Sigmoid colon (tissue), 7 donors: ENCODE measurements around the gene PRUNE1. TPM values are rescaled to one million over a fixed set of nuclear protein-coding genes. Genes with fewer than 3 reads are reported as not detected.

Source experiments
- DNase-seq: peaks from one replicate; pipeline ENCODE4 v3.0.0-alpha.2; 2019
- H3K27ac ChIP-seq, 4 donors: fragments of 200-600 bp; sonication (generic); one replicate each; pipeline ENCODE4 v1.5.1; 2016 to 2019; ENCODE audit warnings: mild to moderate bottlenecking in 1 of 4
- H3K27me3 ChIP-seq, 3 donors: fragments of 200-600 bp; sonication (generic); one replicate each; pipeline ENCODE4 v1.5.1; 2019; ENCODE audit warnings: mild to moderate bottlenecking in 1 of 3
- H3K36me3 ChIP-seq, 4 donors: fragments of 200-600 bp; sonication (generic); one replicate each; pipeline ENCODE4 v1.5.1; 2016 to 2019
- H3K4me1 ChIP-seq, 4 donors: fragments of 200-600 bp; sonication (generic); one replicate each; pipeline ENCODE4 v1.5.1; 2017 to 2019
- H3K4me3 ChIP-seq, 4 donors: fragments of 200-600 bp; sonication (generic); one replicate each; pipeline ENCODE4 v1.5.1; 2017 to 2019; ENCODE audit warnings: mild to moderate bottlenecking in 2 of 4, moderate library complexity in 1 of 4
- H3K9me3 ChIP-seq, 4 donors: fragments of 200-600 bp in 3 of 4; sonication (generic) in 3 of 4; one replicate each; pipeline versions ENCODE4 v1.5.1 to v1.6.1; 2013 to 2019
- EP300 ChIP-seq, 4 donors: sonication (generic); formaldehyde crosslinking; IDR thresholded peaks; one replicate each; pipeline ENCODE4 v1.6.1; 2017; ENCODE audit warnings: antibody characterized with exemption in 4 of 4
- POLR2A ChIP-seq, 2 donors: fragments of 450-650 bp; IDR thresholded peaks; one replicate each; pipeline ENCODE4 v1.6.1; 2016; ENCODE audit warnings: antibody characterized with exemption in 2 of 2, mild to moderate bottlenecking in 2 of 2, moderate library complexity in 2 of 2
- POLR2AphosphoS5 ChIP-seq, 4 donors: sonication (generic); formaldehyde crosslinking; IDR thresholded peaks; one replicate each; pipeline ENCODE4 v1.6.1; 2017; ENCODE audit warnings: antibody characterized with exemption in 4 of 4
- WGBS, 2 donors: extraction: QIAGEN DNeasy Blood & Tissue Kit; methylation state at CpG; one replicate each; pipeline ENCODE4 v1.1.7; 2013; 5-methylcytosine and 5-hydroxymethylcytosine counted together
- intact Hi-C: fragments of 100-400 bp; cut with DNase I; formaldehyde crosslinking; loops from one replicate; pipeline ENCODE4 v1.15.1; 2023
- polyA plus RNA-seq, 3 donors: library from polyadenylated mRNA; stranded (reverse); fragments of 200-250 nt; gene quantifications; one replicate each; pipeline ENCODE4 v1.2.3, GENCODE V29; 2013
- total RNA-seq, 4 donors: library from RNA; depleted of rRNA; stranded (reverse); fragments of >200 nt; gene quantifications; one replicate each; pipeline ENCODE4 v1.1.0, GENCODE V29; 2016
- TF ChIP-seq, protein P1 (sequence below), 4 experiments: fragments of 450-650 bp in 3 of 4; fragments of 200-600 bp in 1 of 4; IDR thresholded peaks; one replicate each; pipeline ENCODE4 v1.5.1; 2016 to 2019; ENCODE audit warnings: antibody characterized with exemption in 4 of 4, mild to moderate bottlenecking in 3 of 4, moderate library complexity in 2 of 4
- donor health status: healthy with polysubstance abuse.
- donor health status: Bipolar disorder and iron deficiency.
- donor health status: healthy.

The PRUNE1 gene
- total and polyA plus RNA-seq, 7 donors = 15.5 to 33.9 (median 18.7) TPM

DNA sequence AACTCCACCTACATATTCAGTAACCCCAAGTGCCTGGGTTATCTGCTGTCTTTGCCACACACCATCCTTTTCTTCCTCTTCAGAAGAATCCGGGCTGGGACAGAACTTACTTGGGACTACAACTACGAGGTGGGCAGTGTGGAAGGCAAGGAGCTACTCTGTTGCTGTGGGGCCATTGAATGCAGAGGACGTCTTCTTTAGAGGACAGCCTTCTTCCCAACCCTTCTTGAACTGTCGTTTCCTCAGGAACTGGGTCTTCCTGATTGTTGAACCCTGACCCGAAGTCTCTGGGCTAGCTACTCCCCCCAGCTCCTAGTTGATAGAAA, 44.1 kb upstream of the PRUNE1 start:
- intact Hi-C loops = no loop called here
- Histone ChIP-seq H3K9me3 (no peaks in the 10 kb centered on the region), H3K36me3 (peaks cover 46 to 99% (median 86%) of the 10 kb centered on the region in 4 donors), H3K27me3 (no peaks in the 10 kb centered on the region), H3K27ac (no peak overlapping the region), H3K4me3 (no peak overlapping the region), H3K4me1 (peaks cover 0 to 6% (median 2%) of the 10 kb centered on the region in 4 donors)
- TF ChIP-seq POLR2AphosphoS5 (IDR thresholded peaks at IDR 0.05) = no peak
- TF ChIP-seq POLR2A (IDR thresholded peaks at IDR 0.05) = no peak
- TF ChIP-seq, protein P1, sequence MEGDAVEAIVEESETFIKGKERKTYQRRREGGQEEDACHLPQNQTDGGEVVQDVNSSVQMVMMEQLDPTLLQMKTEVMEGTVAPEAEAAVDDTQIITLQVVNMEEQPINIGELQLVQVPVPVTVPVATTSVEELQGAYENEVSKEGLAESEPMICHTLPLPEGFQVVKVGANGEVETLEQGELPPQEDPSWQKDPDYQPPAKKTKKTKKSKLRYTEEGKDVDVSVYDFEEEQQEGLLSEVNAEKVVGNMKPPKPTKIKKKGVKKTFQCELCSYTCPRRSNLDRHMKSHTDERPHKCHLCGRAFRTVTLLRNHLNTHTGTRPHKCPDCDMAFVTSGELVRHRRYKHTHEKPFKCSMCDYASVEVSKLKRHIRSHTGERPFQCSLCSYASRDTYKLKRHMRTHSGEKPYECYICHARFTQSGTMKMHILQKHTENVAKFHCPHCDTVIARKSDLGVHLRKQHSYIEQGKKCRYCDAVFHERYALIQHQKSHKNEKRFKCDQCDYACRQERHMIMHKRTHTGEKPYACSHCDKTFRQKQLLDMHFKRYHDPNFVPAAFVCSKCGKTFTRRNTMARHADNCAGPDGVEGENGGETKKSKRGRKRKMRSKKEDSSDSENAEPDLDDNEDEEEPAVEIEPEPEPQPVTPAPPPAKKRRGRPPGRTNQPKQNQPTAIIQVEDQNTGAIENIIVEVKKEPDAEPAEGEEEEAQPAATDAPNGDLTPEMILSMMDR (IDR thresholded peaks at IDR 0.05) = no peak
- TF ChIP-seq EP300 (IDR thresholded peaks at IDR 0.05) = no peak
- DNase-seq = peak; percentile 10
- WGBS, 2 donors = 85 to 86% methylated on average over 5 of the region's 5 CpGs

DNA sequence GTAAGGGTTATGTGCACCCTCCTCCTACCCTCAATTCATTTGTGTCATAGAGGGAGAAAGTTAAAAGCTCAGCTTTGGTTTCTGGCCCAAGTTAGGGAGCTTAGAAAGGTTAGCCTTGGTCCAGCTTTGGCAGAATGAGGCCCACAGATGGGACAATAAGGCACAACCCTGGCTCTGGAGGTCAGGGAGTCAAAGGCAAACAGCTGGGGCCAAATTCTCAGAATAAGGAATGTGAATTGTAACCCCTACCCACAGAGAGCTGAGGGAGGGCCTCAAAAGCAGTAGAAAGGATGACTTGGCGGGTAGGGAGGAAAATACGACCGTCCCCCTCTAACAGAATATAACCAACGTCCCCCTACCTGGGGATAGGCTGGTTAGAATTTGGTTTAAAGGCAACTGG, 42.6 kb upstream of the PRUNE1 start:
- H3K27ac ChIP-seq = no peak overlapping the region
- peak; percentile 13 for DNase-seq
- WGBS, 2 donors = 89 to 92% methylated on average over 4 of the region's 4 CpGs
- H3K9me3 ChIP-seq = no peaks in the 10 kb centered on the region
- TF ChIP-seq POLR2A (IDR thresholded peaks at IDR 0.05) = no peak
- TF ChIP-seq POLR2AphosphoS5 (IDR thresholded peaks at IDR 0.05) = no peak
- TF ChIP-seq, protein P1 (IDR thresholded peaks at IDR 0.05) = no peak
- TF ChIP-seq EP300 (IDR thresholded peaks at IDR 0.05) = no peak
- H3K27me3 ChIP-seq = no peaks in the 10 kb centered on the region
- intact Hi-C loops = no loop called here
- no peak overlapping the region for H3K4me3 ChIP-seq
- H3K36me3 ChIP-seq = peaks cover 40 to 84% (median 73%) of the 10 kb centered on the region in 4 donors
- H3K4me1 ChIP-seq = peaks cover 0 to 18% (median 11%) of the 10 kb centered on the region in 4 donors

DNA sequence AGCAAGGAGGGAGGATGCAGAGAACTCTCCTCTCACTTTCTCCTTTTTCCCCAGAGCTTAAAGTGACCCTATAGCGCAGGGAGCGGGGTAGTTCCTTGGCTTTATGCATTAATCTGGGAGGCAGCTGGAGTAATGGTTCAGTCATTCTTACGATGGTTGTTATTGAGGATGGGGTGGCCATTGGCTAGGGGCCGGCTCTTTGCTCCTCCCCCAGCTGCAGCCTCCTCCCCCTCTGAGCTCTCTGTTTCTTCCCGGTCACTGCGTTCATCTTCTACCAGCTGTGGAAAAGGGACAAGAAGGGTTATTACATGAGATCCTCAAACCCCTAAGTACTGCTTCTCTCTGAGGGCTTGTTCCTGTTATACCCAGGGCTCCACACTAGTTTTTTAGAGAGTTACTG, 42.2 kb upstream of the PRUNE1 start:
- 64 to 78% methylated on average over 6 of the region's 6 CpGs for WGBS, 2 donors
- DNase-seq = no peak
- no peak overlapping the region for H3K27ac ChIP-seq

DNA sequence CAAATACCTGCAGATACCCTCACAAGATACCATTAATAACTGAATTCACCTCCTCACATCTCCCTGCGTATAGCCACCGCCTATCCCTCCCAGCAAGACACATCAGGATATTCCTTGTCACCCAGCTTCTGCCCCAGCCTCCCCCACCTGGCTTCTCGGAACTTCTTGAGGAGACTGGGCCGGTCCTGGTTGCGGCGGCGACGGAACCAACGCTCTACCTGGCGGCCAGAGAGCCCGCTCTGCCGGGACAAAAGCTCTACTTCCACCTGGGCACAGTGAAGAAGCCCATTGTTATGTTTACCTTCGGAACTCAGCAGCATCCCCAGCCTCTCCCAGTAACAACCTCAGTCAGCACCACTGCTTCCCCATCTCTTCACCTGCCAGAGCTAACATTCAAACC, 40.3 kb upstream of the PRUNE1 start:
- intact Hi-C loops = no loop called here
- no peaks in the 10 kb centered on the region for H3K9me3 ChIP-seq
- H3K36me3 ChIP-seq = peaks cover 33 to 61% (median 57%) of the 10 kb centered on the region in 4 donors
- peaks cover 0 to 39% (median 34%) of the 10 kb centered on the region in 4 donors for H3K4me1 ChIP-seq
- DNase-seq = peak; percentile 28
- WGBS, 2 donors = 96 to 97% methylated on average over 13 of the region's 13 CpGs
- TF ChIP-seq, protein P1 (IDR thresholded peaks at IDR 0.05) = no peak
- TF ChIP-seq POLR2AphosphoS5 (IDR thresholded peaks at IDR 0.05) (no peak), POLR2A (IDR thresholded peaks at IDR 0.05) (no peak), EP300 (IDR thresholded peaks at IDR 0.05) (no peak)
- H3K27ac ChIP-seq = no peak overlapping the region
- H3K27me3 ChIP-seq = no peaks in the 10 kb centered on the region
- no peak overlapping the region for H3K4me3 ChIP-seq

More for the DNA sequence above, 42.2 kb upstream of the PRUNE1 start:
- Histone ChIP-seq H3K4me3 (no peak overlapping the region), H3K27me3 (no peaks in the 10 kb centered on the region), H3K9me3 (no peaks in the 10 kb centered on the region), H3K36me3 (peaks cover 36 to 80% (median 69%) of the 10 kb centered on the region in 4 donors), H3K4me1 (peaks cover 0 to 22% (median 15%) of the 10 kb centered on the region in 4 donors)
- TF ChIP-seq, protein P1 (IDR thresholded peaks at IDR 0.05) = no peak
- TF ChIP-seq POLR2AphosphoS5 (IDR thresholded peaks at IDR 0.05) = no peak
- no peak for TF ChIP-seq POLR2A (IDR thresholded peaks at IDR 0.05)
- no peak for TF ChIP-seq EP300 (IDR thresholded peaks at IDR 0.05)
- intact Hi-C loops = no loop called here

DNA sequence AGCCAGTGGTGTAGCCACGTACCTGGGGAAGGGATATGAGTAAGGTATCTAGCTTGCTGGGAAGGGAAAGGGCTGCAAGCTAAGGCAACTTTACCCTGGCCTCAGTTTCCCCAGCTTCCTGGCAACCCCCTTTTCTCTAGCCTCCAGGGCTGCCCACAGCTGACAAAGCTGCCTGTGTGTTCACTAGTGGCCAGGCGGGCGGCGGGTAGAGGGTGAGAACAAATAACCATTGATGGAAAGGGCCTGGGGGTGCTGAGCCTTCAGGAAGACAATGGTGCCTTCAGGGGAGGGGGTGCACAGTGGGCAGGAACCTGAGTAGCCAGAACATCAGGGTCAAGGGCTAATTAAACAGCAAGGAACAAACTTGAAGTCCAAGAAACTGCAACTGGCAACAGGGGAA, 39.8 kb upstream of the PRUNE1 start:
- intact Hi-C loops = no loop called here
- Histone ChIP-seq H3K4me3 (no peak overlapping the region), H3K27me3 (no peaks in the 10 kb centered on the region), H3K27ac (no peak overlapping the region), H3K4me1 (peaks cover 0 to 44% (median 40%) of the 10 kb centered on the region in 4 donors), H3K36me3 (peaks cover 33 to 55% (median 53%) of the 10 kb centered on the region in 4 donors), H3K9me3 (no peaks in the 10 kb centered on the region)
- DNase-seq = peak; percentile 59
- TF ChIP-seq, protein P1 (IDR thresholded peaks at IDR 0.05) = no peak
- TF ChIP-seq EP300 (IDR thresholded peaks at IDR 0.05) = no peak
- no peak for TF ChIP-seq POLR2AphosphoS5 (IDR thresholded peaks at IDR 0.05)
- TF ChIP-seq POLR2A (IDR thresholded peaks at IDR 0.05) = no peak
- WGBS, 2 donors = 94 to 96% methylated on average over 4 of the region's 4 CpGs
